Islet precursor cell (in vitro differentiated cells): Measurements from ENCODE around the gene DNAJC16.
"Not testable (repeated sequence)": the region's sequence is repeated elsewhere in the genome, so short reads cannot be mapped to it uniquely, and the experiment has no call there.

Experiments
- DNase-seq: peaks from one replicate; pipeline ENCODE4 v3.0.0-alpha.2; 2018

DNAJC16 gene

DNA sequence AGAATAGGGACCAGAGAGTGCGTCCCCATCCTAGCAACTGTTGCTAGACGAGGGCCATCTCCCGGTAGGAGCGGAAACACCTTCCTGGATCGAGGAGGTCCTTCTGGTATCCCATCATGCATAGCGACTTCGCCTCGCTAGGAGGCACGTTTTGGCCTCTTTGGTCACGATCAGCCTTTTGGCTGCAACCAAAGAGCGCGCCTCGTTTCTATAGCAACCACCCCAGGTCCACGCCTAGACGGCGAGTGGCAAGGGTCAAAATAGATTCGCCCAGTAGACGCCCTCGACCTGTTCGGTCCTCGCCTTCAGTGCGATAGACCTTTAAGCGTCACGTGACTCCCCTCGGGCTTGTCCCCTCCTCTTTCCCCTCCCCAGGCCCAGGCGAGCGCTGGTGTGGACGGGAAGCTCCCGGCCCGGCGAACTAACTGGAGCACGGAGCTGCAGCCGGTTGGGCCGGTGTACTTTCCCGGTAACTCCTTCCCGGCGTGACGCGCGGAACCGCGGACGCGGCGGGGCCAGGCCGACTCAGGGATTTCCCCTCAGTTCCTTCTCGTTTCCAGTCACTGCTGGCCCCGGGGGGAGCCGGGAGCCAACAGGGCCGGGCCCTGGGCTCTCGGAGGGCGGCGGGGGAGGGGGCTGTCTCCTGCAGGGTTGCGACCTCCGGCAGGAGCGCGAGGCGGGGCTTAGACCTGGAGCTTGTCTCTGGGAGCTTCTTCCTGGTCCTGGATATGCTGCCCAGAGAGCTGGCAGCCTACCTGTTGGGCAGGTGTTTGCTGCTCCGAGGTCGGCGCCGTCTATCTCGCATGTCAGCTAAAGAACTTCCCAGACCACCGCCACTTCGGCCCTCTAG, at the start of gene DNAJC16:
DNAJC16 (plus strand) TSS at position 359 of the 850 bp plus-strand sequence. CDS start 2,258 bp downstream, outside the sequence.
- DNase-seq = peak; percentile 100

DNA sequence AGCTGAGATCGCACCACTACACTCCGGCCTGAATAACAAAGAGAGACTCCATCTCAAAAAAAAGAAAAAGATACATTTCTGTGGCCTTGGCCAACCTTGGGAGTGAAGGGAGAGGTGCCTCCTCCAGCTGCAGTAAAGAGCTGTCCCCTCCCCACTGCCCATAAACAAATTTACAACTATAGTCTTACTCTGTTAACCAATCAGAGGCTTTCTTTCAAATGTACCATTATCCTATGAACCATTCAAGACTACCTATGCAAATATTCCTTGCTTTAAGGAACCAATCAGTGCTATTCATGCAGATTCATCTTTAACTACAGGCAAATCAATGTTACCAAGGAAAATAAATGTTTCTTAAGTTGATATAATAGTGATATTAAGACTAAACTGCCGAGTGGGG, 49.7 kb upstream of the DNAJC16 start:
- DNase-seq = no peak

DNA sequence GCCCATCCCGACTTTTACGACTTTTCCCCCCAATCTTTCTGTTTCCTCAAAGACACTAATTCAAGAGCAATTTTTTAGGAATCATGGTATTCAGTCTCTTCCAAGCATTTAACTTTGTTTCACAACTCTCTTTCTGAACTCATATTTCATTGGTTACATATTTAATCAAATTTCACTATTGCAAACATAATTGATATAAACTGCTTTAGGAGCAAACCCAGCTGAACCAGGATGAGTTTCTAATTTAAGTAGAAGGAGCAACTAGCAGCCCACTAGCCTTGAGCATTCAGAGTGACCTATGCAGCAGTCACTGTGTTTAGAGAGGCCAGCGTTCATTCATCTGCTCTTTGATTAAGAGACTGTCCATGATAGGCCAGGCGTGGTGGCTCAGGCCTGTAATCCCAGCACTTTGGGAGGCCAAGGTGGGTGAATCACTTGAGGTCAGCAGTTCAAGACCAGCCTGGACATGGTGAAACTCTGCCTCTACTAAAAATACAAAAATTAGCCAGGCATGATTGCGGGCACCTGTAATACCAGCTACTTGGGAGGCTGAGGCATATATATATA, 48.9 kb upstream of the DNAJC16 start:
- no peak for DNase-seq

DNA sequence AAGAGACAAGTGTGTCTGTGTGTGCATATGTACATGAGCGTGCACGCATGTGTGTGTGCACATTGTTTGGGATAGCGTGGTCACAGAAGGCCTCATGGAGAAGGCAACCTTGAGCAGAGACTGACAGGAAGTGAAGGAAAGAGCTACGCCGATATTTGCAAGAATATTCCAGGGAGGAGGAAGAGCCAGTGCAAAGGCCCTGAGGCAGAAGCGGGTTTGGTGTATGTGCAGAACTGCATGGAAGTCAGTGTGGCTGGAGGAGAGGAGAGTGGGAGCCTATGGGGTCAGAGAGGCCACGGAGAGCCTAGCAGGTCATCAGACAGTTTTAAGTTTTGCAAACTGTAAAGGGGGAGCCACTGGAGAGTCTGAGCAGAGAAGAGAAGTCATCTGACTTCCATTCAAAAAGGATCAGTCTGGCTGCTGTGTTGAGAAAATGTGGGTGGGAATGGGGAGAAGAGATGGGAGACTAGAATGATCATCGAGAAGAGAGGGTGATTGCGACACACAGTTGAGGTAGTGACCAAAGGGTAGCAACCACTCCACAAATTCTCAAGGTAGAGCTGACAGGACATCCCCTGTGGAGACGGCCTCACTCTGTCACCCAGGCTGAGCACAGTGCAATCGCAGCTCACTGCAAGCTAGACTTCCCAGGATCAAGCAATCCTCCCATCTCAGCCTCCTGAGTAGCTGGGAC, 46.8 kb upstream of the DNAJC16 start:
- no peak for DNase-seq

DNA sequence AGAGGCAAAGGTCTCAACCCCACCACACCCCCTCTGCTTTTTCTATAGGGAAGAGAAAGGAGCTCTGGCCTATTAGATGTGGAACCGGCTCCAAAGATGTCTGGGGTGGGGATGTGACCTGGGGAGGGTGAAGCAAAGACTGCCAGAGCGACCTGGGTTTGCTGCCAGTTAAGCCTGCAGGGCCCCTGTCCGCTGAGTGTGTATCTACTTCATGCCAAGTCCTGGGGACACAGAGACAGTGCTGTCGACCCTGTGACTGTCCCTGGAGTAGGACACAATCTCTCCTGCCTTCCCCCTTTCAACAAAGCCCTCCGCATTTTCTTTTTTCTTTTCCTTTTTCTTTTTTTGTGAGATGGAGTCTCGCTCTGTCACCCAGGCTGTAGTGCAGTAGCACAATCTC, 44.2 kb upstream of the DNAJC16 start:
- DNase-seq = not testable (repeated sequence)

DNA sequence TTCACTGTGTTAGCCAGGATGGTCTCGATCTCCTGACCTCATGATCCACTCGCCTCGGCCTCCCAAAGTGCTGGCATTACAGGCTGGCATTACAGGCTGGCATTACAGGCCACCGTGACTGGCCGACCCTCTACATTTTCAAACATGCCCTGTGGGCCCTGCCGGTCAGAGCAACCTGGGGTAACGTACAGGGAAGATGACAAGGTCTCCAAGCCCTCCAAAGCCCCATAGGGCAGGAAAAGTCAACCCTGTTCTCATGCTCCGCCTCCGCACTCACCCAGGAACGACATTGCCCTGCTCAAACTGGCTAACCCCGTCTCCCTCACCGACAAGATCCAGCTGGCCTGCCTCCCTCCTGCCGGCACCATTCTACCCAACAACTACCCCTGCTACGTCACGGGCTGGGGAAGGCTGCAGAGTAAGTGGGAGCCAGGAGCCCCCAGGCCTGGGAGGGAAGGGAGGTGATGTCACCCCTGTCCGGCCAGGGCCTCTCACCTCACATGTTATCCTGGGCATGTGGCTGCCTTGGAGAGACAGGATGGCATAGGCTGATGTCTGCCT, 43.6 kb upstream of the DNAJC16 start:
- DNase-seq = not testable (repeated sequence)

DNA sequence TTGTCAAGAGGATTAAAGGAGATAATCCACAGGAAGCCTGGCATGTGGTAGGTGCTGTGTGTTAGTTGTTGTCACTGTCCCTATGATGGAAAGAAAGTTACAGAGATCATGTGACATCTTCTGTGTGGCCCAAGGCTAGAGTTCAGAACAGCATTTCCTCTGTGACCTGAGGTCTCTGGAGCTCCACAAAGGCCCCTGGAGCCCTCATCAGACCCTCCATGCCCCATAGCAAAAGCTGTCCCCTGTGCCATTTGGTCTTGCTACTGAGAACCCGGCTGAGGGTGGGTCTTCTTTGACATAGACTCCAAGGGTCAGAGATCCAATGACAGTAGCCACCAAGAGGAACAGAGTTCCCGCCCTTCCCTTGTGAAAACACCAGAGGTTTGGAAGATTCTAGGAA, 42.7 kb upstream of the DNAJC16 start:
- no peak for DNase-seq

DNA sequence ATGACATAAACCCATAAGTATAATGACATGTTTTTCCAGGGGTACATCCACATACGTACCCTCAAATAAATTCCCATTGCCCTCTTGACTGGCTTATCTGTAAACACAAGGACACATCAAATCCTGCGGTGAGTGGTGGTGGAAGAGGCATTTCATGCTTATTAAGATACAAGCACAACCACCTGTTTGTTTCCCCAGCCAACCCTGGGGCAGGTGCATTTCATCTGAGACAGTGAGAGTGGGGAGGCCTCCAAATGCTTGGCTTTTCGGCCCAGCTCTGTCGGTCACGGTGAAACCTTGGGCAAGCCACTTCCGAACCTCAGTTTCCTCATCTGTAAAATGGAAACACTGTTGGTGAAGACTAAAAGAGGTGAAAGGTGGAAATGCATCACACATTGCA, 42.2 kb upstream of the DNAJC16 start:
- DNase-seq = not testable (repeated sequence)

DNA sequence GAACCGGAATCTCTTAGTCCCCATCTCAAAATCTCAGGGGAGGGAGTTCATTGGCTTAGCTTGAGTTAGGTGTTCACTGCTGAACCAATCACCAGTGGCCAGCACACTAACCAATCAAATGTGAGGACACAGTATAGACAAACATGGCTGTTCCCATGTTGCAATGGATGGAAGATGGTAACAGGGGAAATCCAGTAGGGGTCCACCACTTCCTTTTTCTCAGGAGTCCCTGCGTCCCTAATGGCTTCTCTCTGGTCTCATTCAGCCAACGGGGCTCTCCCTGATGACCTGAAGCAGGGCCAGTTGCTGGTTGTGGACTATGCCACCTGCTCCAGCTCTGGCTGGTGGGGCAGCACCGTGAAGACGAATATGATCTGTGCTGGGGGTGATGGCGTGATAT, 41.0 kb upstream of the DNAJC16 start:
- DNase-seq = no peak

DNA sequence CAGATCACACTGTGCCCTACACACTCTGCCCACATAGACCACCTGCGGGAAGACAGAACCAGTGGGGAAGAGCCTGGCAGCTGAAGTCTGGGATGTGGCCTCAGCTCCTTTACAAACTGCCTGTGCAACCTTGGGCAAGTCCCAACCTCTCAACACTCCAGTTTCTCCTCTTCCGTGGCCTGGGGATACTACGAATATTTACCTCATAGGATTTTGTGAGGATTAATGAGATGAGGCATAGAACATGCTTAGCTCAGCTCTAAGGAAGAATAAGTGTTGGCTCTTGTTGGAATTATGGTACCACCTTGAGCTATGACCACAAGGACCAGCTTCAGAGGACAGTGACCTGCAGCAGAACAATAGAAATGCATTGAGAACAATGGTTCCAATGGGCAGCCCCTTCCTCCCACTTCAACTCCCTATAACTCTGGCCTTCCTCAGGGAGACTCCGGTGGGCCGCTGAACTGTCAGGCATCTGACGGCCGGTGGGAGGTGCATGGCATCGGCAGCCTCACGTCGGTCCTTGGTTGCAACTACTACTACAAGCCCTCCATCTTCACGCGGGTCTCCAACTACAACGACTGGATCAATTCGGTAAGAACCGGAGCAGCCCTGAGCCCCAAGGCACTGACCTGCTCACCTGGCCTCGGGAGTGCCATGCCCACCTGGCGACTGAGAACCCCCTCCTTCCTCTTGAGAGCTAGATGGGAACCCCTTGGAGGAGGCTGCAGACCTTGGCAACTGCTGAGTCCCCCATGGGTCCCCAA, 39.6 kb upstream of the DNAJC16 start:
- not testable (repeated sequence) for DNase-seq

DNA sequence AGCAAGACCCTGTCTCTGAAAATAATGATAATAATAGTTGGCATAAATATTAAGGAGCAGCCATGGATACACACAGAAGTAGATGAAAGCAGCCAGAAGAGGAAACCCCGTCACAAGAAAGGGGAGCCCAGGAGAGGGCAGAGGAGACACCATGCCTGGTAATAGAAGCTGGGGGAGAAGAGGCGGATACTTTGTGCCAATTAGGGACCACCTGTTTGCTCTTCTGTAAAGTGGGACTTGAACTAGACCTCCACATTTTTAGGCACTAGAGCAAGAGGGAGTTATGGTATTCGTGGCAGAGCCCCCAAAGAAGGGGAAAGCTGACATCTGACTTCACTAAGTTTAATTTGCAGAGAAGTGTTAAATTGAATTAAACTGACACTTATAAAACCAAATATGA, 38.3 kb upstream of the DNAJC16 start:
- no peak for DNase-seq

DNA sequence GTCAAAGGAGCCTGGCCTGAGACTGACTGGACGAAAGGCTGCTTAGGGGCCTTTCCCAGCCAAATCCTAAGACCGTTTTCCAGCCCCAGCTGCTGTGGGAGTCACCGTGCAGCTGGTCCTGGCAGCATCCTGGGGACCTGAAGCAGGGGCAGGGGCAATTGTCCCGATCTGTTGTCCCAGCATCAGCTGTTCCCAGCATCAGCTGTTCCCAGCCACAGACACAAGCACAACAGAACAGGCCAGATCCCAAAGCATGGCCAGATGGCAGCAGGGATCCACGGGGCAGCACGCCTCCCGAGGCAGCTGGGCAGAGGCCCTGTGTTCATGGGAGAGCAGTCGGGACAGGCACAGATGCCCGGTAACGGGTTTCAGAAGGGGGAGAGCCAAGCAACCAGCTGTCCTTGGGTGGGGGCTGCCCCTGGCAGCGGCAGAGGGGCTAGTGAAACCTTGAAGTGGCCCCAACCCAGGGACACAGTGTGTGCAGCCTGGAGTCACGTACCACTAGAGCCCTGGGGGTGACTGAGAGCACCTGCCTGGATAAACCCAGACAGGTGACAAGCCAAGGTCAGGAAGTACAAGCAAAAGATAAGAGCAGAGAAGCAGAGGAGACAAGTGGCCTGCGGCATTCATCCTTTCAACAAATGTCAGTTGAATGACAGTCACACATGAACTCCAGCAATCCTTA, 37.5 kb upstream of the DNAJC16 start:
- no peak for DNase-seq

DNA sequence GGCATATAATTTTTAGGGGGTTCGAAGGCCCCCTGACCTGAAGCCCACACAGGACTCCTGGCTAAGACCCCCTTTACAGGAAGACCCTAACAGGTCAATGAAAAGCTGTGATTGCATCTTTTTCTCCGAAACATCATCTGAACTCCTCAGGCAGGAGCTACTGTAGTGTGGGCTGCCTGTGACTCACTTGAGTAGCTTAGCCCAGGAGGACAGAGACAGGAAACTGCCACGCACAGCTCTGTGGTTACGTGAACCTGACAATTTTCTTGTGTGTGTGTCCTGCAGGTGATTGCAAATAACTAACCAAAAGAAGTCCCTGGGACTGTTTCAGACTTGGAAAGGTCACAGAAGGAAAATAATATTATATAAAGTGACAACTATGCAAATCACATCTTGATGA, 35.6 kb upstream of the DNAJC16 start:
- DNase-seq = not testable (repeated sequence)

DNA sequence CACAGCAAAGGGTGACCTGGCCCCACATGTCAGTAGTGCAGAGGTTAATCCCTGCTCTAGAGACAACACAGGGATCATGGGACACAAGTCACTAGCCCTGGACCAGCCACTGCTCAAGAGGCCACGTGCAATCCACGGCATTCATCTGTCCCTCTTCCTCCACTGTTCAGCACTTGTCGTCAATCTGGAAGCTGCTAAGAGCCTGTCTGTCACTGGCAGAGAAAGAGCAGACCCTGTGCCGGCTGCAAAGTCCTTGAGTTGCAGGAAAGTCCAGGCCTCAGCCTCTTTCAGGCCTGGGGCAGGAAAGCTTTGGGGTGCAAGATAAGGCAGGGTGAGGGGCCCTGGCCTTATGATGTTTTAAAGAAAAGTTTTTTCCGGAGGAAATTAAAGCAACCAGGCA, 34.1 kb upstream of the DNAJC16 start:
- no peak for DNase-seq

DNA sequence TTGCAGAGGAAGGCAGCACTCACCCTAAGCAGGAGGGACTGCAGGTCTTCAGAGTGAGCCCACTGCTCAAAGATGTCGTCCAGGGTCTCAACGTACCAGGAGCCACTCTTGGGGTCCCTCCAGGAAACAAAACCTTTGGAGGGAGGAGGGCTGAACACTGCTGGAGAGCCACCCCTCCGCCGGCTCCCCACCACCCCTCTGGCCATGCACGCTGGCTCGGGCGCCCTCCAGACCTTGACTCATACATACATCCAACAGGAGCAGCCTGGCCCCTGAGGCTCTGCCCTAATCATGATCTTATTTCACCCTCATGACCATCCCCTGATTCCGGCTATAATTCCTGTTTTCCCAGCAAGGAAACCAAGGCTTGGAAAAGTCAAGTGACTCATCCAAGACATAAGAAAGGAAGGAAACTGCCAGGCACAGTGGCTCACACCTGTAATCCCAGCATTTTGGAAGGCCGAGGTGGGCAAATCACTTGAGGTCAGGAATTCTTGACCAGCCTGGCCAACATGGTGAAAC, 32.7 kb upstream of the DNAJC16 start:
- DNase-seq = no peak

DNA sequence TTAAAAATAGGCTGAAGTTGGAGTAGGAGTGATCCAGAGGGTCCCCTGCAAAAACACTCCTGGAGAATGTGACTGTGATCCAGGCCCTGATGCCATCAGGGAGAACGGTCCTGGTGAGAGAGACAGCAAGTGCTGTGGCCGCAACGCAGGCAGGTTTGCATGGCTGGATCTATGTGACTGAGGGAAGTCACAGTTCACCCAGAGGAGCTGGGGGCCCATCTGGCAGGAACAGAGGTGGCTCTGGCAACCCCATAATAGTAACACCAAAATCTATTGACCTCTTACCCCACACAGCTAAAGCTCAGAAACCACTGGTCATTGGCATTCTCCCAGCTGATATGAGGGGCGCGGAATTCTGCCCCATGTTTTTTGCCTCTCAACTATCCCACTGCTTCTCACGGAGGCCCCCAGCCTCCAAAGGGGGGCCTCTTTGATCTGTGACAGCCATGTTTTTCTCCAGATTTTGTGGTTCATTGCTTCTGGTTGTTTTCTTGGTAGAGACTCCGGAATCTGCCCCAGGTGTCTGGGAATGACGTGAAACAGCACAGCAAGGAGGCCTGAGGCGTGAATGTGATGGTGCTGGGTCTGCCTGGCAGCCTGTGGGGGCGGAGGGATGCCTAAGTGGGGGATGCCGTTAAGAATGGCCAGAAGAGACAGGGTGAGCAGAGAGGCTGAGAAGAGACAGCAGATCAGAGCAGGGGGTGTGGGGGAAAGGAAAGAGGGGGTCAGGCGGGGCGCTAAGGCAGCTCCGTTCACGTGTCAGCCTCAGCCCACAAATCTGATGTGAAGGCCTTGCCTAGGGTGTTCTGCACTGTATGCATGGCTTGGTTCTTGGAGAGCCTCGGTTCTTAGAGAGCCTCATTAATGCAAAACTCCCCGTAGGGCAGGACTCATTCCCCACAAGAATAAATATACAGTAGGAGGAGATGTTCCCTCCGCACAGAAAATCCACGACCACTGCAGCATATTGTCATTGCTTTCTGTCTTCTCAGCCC, 26.2 kb upstream of the DNAJC16 start:
- DNase-seq = peak; percentile 80

DNA sequence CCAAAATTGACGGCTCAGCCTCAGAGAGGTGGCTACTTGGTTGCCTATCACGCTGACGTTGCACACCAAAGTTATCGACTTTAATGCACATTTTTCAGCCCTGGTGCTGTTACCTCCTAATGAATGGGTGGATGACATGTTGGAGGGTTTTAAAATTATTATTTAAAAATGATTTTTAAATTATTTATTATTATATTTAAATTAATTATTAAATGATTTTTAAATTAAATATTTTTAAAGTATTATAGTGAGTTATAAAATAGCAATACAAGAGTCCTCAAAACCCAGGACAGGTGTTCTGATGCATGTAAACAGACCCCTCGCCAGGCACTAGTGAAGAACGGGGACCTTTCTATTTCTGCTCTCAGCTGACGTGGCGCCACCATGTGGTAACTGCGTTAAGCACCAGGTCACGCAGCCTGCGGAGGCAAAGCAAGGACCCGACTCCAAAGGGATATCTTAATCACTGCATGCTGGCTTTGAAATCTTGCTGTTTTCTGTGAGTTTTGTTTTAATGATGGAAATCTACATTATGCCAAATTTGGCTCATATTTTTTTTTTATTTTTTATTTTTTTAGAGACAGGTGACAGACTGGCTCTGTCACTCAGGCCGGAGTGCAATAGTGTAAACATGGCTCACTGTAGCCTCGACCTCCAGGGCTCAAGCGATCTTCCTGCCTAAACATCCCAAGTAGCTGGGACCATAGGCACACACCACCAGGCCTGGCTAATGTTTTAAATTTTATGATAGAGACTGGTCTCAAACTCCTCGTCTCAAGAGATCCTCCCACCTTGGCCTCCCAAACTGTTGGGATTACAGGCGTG, 25.2 kb upstream of the DNAJC16 start:
- DNase-seq = peak; percentile 84

DNA sequence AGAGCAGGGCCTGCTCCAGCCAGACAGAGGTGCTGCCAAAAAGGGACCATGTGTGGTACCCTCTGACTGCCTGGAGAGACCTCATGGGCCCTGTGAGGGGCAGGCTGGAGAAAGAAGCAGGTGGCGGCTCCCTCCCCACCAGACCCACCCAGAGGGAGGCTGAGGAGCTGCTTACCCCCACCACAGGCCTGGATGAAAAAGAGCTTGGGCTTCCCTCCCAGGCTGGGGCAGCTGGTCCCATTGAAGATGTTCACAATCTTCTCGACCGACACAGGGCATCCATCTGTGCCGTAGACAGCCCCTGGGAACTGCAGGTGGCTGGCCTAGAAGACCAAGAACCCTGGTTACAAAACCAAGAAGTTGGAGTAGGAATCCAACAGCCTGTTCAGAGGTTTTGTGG, 22.2 kb upstream of the DNAJC16 start:
- no peak for DNase-seq

DNA sequence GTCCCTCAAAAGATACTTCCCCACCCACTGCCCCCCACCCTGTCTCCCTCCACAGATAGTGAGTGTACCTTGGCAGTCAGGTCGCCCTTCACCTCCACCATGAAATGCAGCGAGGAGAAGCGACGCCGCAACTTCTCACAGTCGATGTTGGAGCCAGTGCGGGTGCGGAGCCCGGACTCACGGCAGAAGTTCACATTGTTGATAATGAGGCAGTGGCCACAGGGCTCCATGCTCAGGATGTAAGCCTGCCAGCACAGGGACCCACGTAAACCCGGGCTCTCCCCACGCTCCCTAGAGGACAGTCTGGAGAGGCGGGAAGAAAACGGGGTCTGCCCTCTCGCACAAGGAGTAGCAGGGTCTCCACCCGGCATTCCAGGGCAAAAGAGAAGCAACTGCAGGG, 19.8 kb upstream of the DNAJC16 start:
- DNase-seq = no peak

DNA sequence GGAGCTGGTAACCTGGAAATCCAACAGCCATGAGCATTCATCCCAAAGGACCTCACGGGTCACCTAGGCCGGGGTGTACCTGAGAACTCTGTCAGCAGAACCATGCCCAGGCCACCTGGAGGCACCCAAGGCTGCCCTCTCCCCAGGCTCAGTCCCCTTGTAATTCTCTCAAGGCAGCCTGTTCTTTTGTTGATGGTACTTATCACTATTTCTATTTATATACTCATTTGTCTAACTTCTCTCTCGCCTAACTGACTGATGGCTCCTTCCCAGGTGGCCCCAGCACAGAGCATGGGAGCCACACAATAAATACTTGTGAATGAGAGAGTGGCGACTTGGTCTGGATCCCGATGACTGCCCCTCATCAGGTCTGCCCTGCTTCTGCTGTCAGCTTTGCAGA, 19.4 kb upstream of the DNAJC16 start:
- DNase-seq = peak; percentile 23
